DMS114 treated with DMSO at 0.1 percent for 48 hours (cell line): ENCODE data around the gene CAMK2D.

ENCODE experiments used
- DNase-seq: peaks from one replicate; lab custom pipeline; 2025; ENCODE audit not compliant: unreplicated experiment; lab: John Stamatoyannopoulos, UW

Gene CAMK2D

DNA sequence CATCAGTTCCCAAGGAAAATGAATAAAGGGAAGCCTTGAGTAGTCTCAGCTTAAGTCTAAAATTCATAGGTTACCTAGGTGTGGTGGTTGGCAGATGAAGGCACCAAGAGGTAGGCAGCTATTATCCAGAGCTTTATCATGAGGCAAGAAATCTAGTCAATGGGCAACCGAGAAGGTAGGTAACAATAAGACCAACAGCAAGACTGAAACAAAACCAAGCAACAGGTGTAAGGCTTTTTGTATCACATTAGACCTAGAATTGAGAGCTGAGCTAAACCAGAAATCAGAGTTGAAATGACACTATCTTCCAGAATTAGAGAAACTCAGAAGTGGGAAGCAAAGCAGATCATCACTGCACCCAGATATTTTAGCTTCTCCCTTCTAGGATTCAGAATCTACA lies 117.1 kb downstream of the CAMK2D start:
- DNase-seq: no peak

DNA sequence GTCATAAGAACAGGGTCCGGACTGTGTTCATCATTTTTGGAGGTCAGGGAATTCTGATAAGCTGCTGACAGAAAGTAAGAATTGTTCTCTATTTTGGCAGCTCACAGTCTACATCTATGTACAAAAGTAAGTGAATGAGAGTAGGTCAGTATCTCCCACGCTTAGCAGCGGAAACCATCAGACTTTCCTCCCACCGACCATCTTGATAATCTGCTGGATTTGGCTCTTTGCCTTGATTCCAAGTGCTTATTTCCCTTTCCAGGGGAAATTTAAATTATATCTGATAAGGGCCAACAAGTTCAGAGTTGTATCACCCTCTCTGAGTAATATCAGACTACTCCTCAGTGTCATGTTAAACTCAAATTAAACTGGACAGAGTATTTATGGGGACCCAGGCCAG lies 118.0 kb downstream of the CAMK2D start:
- DNase-seq: no peak

DNA sequence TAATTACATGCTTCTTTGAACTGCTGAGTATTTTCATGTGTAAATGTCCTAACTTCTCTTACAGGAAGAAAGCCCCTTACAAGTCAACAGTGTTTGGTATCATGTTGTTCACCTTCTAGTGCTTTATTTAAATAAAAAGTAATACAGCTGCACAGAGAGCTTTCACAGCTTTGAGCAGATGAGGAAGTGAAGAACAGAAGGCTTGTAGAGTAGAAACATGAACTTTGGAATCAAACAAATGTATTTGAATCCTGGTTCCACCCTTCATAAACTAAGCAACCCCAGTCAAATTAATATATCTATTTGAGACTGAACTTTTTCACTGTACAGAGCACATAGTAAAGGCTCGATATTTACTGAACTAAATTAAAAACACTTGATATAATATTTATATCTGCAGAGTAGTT lies 120.5 kb downstream of the CAMK2D start:
- no peak for DNase-seq

DNA sequence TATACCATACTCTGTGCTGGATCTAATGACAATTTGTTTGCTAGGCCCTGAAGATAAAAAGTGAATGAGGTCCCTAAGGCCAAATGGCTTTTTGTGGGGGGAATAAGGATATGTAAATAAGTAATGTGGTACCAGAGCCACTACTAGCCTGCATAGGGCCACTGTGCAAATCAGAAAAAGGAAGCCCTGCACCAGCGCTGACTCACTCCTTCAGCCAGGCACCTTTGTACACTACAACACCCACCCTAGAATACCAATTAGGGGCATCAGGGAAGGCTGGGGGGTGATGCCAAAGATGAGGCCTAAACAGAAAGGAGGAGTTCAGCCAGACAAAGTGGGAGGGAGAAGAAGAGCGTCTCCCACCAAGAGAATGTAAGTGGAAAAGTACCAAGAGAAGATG lies 122.2 kb downstream of the CAMK2D start:
- DNase-seq: no peak

DNA sequence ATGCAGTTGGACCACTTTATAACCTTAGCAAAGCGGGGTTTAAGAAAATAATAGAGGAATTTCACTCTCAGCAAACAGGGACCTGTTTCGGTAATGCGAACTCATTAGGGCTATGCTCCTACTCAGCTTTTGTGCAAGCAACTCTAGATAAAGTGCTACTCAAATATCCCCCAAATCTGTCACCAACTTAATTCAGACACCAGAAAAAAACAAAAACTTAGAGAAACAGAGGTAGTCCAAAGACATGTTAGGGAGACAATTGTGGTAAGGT lies 123.0 kb downstream of the CAMK2D start:
- DNase-seq: no peak

DNA sequence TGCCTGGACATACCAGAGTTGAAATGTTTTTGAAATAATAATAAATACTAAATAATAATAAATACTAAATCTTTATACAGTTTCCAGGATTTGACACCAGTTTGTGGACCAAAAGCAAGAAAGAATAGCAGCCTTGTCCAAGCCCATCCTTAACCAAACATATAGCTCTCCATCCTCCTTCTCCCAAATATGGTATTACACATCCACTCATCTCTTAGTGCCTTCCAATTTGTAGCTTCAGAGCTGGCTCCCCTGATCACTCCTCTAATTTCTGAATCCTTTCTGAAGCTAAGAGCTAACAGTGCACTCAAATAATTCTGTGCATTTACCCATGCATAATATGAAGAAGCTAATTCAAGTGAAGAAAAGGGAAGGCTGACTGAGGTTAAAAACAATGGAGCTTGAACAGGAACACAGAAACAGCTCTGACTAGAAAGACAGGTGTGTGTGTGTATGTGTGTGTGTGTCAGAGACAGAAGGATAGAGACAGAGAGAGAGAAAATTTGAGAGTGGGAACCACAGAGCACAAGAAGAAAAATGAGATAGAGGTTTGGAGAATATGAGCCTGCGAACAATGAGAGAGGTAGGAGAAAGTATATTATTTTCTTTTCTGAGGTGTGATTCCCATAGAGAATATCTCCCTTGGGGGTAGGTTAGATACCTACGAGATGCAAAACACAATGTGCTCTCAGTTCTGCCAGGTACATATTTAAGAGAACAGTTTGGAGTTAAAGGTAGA lies 123.5 kb downstream of the CAMK2D start:
- DNase-seq: no peak

DNA sequence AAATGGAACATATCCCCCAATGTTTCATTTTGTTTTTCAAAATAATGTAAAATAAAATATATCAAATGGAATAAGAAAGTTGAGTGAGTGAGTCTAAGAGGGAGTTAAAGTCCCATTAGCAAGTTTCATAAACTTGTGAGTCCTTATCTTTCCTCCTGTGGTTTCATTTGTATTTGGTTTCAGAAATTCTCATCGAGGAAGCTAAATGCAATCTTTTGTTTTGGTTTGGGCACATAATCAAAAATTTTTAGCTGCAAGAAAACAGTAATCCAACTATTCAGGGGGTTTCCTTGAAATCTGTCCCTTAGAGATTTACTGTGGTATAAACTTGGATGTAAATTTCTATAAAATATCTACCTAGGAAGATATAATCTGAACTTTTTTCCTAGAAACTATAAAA lies 124.2 kb downstream of the CAMK2D start:
- no peak for DNase-seq

DNA sequence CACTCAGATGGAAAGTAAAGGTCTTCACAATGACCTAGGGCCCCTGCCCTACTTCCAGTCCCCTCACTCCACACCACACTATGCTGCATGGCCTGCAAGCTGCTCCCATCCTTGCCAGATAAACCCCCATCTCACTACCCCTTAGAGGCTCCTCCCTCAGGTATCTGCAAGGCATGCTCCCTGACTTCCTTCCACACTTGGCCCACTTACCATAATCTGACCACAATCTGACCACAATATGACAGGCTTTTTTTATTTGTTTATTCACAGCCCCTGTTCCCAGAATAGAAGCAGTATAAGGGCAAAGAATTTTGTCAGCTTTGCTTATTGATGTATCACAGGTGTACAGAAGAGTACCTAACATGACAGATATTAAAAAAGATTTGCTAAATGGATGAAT lies 124.7 kb downstream of the CAMK2D start:
- DNase-seq: no peak

DNA sequence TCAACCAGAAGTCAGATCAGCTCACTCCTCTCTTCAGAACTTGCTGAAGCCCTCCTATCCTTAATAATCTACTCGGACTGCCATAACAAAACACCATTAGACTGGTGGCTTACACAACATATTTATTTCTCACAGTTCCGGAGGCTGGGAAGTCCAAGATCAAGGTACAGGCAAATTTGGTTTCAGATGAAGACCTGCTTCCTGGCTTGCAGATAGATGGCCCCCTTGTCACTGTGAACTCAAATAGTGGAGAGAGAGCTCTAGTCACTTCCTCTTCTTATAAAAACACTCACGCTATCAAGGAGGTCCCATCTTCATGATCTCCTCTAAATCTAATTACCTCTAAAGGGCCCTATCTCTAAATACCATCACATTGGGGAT lies 125.1 kb downstream of the CAMK2D start:
- no peak for DNase-seq

DNA sequence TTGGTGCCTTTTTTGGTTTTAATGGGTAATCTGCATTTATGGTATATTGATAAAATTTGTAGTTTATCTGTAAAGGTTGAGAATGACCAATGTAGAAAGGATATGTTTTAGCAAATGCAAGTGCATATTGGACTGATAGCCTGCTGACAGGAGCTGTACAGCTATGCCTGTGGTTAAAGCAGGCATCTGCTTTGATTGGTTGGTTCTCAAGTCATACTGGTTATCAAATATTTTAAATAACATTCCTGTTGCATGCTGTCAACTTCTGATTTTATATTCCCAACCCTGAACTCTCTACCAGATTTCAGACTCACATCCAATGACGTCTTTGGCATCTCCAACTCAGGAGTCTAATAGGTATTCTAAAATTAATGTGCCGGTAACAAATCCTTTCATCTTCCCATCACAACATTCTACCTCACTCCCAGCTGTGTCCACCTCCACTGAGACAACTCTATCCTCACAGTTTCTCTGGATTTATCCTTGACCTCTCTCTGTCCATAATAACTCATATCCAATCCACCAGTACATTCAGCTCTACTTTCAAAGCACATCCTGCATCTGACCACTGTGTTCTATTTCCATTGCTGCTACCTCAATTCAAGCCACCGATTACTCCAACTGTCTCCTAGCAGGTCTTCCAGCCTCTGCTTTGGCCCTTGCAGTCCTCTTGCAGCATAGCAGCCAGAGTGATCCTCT lies 125.7 kb downstream of the CAMK2D start:
- no peak for DNase-seq

DNA sequence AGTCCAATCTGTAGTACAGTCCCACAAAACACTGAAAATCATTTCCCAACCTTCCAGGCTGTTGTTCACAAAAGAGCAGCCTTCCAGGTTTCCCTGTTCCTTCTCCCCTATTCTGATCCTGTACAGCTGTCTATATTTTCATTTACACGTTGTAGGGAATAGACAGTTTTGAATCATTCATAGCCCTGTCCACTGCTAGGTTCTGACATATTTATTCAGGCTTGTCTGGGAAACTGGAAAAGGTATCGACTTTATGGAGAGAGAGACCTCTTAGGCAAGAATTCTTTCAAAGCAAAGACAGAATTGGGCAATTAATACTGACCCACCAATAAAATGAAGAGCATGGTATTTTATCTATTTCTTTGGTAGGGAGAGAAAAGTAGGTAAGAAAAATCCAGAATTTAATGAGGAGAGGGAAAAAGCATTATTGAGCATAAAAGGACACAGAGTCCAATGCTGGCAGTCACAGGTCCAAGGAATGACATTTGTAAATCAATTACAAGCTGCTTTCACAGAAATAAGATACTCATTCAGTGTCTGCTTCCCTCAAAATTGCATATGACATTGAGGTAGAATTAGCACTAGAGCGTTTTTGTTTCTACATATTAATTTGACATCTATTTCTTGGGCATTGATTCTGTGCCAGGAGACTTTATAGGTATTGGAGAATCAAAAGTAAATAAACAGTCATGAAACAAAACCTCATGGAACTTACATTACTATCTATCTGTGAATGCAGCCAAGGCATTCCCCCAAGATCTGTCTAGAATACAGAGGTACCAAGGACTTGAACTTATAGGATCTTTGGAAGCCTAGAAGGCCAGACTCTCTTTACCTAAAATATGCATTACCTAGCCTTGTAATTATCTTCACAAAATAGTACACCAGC lies 127.2 kb downstream of the CAMK2D start:
- no peak for DNase-seq

DNA sequence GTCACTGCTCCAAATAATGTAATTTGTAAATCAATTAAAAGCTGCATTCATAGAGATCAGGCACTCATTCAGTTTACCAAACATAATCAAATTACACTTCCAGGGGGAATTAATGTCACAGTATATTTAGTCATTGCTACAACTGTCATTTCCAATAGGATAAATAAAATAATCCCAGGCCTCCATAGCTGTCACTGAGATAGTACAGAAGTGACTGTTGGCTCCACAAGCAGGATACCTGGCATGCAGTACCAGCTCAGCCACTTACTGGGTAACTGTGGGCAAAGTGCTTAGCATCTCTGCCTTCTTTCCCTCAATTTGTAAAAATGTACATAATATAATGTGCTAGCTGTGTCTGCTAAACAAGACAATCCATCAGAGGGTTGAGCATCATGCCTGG lies 128.1 kb downstream of the CAMK2D start:
- DNase-seq: no peak

DNA sequence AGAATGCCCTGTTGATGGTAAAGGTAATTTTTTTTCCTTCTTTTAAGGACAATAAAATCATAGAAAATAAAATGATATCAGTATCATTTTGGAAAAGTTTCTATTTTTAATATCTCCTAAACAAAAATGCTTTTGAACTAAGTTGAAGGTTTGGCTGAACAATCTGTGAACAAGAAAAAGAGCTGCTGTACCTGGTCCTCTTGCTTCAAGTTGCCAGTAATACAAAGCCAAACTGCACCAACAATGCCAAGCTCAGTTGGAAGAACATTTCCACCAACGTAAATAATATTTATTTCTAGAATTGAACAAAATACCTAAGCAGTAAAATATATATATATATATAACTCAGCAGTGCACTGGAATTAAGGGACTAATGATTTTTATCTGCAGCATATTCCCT lies 132.8 kb downstream of the CAMK2D start:
- DNase-seq: no peak

DNA sequence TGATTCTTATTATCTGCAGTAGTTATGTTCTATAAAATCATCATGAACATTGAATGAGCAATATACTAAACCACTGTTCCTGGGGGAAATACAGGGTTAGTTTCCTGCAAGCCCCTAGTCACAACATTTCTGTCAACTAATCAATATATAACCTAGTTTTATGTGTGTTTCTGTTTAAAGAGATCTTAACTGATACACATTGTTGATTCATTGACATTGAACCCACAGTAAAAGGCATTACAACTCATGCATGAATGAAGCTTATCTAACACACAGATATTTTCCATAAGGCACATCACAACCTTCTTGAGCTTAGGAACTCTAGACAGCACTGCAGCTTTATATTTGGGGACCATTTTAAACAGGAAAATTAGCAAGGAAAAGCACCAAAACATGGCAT lies 134.2 kb downstream of the CAMK2D start:
- no peak for DNase-seq

DNA sequence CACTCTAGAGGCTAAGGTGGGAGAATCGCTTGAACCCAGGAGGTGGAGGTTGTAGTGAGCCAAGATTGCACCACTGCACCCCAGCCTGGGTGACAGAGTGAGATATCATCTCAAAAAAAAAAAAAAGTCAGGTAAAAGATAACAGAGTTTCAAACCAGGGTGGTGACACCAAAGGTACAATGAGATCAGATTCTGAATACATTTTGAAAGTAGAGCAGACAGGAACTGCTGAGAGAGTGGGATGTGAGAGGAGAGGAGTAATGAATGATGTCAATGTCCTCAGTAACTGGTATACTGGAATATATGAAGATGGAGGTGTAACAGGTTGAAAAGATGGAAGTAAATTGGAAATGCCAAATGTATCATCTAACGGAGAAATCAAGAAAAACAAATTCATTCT lies 135.6 kb downstream of the CAMK2D start:
- no peak for DNase-seq

DNA sequence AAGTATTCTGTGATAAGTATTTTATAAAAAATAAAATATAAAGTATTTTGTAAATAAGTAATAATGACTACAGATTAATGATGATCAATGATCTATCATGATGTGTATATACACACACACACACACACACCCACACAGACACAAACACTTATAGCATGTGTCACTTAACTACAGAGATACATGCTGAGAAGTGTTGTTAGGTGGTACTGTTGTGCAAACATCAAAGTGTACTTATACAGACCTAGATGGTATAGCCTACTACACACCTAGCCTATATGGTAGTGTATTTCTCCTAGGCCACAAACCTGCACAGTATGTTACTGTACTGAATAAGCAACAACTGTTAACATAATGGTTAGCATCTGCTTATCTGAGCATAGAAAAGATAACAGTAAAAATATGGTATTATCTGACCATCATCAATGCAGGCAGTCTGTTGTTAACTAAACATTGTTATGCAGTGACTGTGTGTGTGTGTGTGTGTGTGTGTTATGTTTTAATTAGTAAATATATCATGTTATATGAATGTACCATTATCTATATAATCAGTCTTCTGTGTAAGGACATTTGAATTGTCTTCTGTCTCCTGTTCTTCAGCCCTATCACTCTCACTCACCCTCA lies 138.2 kb downstream of the CAMK2D start:
- no peak for DNase-seq

DNA sequence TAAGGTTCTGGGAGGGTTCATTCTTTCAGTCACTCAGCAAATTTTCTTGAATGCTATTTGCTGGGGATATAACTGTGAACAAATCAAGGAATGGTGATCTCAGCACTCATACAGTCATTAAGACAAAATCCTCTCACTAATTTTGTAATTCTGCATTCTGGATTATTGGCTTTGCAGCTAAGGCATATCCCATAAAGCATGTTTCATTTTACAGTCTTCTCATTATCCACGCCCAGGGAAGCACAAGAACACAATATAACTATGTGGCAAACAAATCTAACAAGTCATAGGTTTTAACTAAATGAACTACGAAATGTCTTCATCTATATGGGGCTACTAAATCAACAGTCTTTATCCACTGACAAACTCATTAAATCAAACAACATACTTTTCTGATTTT lies 139.9 kb downstream of the CAMK2D start:
- DNase-seq: no peak

DNA sequence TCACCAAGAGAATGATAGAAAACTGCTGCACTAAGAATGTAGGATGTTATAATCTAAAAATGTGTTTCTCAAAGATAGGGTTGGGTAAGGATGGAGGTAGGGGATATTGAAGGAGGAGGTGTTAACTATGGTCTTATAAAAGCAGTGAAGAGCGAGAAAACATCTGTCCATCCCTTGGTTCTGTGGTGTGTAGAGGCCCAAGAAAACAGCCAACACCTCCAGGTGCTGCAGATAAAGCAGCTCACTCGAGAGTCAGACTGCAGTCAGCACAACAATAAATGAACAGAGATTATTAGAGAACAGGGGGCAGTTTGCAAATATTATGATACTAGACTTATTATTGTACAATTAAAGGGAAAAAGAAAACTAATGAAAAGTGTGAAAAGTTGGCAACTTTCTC lies 141.5 kb downstream of the CAMK2D start:
- no peak for DNase-seq

DNA sequence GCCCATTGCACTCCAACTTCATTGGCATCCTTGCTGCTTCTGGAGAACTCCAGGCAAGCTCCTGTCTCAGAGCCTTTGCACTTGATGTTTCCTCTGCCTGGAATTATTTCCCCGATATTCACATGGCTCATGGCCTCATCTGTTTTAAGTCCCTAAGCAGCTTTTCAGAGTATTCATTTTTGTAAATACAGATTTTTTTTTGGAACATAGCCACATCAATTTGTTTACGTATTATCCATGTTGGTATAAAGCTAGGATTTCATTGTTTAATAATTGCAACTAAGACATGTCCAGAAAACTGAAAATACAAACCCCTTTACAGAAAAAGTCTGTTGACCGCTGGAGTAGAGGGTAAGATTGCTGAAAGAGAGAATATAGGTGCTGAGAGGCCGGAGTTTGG lies 142.0 kb downstream of the CAMK2D start:
- no peak for DNase-seq

DNA sequence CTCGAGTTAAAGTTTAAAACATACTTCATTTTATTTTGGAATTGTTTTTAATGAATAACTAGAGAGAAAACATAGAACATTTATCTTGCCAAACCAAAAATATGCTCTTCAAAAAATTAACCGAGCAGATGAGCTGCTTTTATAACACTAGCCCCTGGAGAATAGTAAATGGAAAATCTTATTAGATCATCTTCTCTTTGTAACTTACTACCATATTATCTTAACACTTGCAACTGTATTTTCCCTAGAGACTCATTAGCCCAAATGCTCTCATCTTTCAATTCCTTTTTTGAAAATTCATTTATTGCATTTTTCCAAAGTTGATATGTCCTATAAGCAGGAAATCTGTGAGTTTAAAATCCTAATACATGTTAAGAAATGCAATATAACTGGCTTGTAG lies 143.3 kb downstream of the CAMK2D start:
- no peak for DNase-seq

DNA sequence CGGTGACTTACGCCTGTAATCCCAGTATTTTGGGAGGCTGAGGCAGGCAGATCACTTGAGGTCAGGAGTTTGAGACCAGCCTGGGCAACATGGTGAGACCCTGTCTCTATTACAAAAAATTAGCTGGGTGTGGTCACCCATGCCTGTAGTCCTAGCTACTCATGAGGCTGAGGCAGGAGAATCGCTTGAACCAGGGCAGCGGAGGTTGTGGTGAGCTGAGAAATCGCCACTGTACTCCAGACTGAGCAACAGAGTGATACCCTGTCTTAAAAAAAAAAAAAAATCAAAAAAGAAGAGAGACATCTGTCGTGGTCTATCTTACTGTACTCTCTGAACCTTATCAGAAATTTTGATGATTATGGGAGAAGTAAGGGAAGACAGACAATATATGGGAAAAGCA lies 144.3 kb downstream of the CAMK2D start:
- DNase-seq: no peak

DNA sequence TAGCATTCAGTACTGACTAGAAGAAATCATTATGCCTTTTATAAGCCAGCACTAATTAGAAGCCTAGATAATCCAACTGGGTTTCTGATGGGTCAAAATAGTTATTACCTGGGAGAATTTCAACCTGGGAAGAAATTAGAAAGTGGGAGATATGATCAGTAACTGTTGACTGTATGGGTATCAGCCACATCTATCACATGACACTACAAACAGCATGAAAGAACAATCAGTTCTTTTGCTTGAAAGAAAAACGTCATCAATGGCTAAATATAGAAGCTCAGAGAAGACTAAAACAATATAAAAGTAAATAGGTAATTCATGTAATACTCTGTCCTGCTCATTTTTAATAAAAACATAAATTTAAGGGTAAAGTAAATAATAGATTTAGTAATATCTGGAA lies 145.1 kb downstream of the CAMK2D start:
- DNase-seq: no peak
